A673 (cell line): ENCODE data around the gene TMBIM1.

Experiments
- CTCF ChIP-seq: fragments of 300-800, 200-600 bp; sonication (generic); conservative IDR thresholded peaks from 2 replicates; pipeline ENCODE4 v1.5.1; 2017; ENCODE audit warnings: low read depth, mild to moderate bottlenecking, antibody characterized with exemption, low read length, moderate library complexity, mixed read lengths
- EZH2 ChIP-seq: fragments of 200-600 bp; sonication (generic); IDR thresholded peaks from 2 replicates; pipeline ENCODE4 v1.6.1; 2017; ENCODE audit warnings: borderline replicate concordance, low read depth, mild to moderate bottlenecking, mixed read lengths, antibody characterized with exemption, low read length; ENCODE audit not compliant: poor library complexity, severe bottlenecking

GRCh38 chr2:218284106-218284811 lies 8.0 kb downstream of the TMBIM1 start:
- TF ChIP-seq CTCF, result no peak
- TF ChIP-seq EZH2, result no peak
